ENCODE measurements around the gene CEACAM16.
"Not testable (repeated sequence)": the region's sequence is repeated elsewhere in the genome, so short reads cannot be mapped to it uniquely, and the experiment has no call there.

The CEACAM16 gene

DNA sequence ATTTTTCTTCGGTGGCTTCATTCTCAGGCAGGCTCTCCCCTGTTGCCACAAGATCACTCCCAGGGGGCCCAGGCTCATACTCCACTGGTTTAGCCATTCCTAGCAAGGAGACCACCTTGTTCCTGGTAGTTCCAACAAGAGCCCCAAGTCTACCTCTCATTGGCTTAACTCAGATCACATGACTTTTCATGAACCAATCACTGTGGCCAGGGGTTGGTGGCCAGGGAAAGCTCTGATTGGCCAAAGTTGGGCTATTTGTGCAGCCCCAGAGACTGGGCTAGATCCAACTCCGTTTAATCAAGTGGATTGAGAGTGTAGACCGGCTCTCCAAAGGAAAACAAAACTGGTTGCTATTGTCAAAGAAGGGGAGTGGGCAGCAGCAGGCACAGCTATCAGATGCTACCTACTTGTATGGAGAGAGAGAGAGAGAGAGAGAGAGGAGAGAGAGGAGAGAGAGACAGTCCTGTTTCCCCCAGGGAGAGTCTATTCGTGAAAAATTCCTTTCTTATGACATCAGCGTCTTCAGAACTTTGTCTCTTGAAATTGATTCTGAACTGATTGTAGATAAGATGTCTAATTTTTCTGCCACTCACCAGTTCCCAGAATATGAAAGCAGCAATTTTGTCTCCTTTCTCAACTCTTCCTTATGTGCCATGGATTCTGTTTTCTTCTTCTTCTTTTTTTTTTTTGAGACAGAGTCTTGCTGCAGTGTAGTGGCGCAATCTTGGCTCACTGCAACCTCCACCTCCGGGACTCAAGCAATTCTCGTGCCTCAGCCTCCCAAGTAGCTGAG is 21.7 kb upstream of the CEACAM16 start:
- DNase-seq = no peak

DNA sequence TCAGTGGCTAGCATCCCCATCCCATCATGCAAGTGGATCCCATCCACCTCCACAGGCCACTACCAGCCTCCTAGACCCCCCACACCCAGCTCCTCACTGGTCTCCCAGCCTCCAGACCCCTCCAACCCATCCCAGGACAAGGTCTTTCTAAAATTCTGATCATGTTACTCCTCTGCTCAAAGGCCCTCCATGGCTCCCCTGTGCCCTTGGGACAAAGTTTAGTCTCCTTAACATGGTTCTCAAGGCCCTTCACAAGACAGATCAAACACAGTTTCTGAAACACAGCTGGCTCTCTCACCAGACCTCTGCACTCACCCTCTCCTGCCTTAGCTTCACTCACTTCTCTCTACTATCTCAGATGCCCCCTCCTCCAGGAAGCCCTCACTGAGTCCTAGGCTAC is 18.4 kb upstream of the CEACAM16 start:
- DNase-seq = no peak

DNA sequence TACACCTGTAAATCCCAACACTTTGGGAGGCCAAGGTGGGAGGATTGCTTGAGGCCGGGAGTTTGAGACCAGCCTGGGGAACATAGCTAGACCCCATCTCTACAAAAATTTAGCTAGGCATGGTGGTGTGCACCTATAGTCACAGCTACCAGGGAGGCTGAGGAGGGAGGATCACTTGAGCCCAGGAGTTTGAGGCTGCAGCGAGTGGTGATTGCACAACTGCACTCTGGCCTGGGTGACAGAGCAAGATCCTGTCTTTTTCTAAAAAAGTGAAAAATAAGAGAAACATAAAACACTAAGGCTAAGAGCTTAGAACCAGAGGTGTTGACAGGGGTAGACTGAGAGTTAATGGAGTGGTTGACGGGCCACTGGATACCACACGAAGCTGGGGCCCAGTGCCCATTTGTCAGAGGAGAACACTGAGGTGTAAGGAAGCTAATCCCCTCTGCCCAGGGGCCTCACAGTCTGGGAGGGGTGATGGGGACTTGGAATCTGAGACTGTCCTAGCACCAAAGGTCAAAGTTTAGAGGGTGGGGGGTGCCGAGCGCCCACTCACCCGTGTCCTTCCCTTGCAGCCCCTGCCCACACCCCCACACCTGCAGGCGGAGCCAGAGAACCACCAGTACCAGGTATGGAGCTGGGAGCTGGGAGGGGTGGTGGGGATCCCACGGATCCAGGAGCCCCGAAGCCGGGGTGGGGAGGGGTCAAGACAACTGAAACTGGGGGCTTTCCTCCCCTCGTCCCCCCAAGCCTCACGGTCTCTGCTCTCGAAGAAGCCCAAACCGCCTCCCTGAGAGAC is 16.8 kb upstream of the CEACAM16 start:
- no peak for DNase-seq

GRCh38 chr19:44682807-44683206 is 16.1 kb upstream of the CEACAM16 start:
- DNase-seq = no peak

GRCh38 chr19:44683434-44684210 is 15.3 kb upstream of the CEACAM16 start:
- DNase-seq = no peak

DNA sequence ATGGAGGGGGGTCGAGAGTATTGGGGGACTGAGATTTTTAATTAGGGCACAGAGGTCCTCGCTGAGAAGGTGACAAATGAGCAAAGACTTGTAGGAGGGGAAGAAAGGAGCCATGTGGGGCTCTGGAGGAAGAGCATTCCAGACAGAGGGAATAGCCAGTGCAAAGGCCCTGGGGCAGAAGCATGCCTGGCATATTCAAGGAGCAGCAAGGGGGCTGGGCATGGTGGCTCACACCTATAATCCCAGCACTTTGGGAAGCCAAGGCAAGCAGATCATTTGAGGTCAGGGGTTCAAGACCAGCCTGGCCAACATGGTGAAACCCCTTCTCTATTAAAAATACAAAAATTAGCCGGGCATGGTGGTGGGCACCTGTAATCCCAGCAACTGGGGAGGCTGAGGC is 14.6 kb upstream of the CEACAM16 start:
- DNase-seq = not testable (repeated sequence)

DNA sequence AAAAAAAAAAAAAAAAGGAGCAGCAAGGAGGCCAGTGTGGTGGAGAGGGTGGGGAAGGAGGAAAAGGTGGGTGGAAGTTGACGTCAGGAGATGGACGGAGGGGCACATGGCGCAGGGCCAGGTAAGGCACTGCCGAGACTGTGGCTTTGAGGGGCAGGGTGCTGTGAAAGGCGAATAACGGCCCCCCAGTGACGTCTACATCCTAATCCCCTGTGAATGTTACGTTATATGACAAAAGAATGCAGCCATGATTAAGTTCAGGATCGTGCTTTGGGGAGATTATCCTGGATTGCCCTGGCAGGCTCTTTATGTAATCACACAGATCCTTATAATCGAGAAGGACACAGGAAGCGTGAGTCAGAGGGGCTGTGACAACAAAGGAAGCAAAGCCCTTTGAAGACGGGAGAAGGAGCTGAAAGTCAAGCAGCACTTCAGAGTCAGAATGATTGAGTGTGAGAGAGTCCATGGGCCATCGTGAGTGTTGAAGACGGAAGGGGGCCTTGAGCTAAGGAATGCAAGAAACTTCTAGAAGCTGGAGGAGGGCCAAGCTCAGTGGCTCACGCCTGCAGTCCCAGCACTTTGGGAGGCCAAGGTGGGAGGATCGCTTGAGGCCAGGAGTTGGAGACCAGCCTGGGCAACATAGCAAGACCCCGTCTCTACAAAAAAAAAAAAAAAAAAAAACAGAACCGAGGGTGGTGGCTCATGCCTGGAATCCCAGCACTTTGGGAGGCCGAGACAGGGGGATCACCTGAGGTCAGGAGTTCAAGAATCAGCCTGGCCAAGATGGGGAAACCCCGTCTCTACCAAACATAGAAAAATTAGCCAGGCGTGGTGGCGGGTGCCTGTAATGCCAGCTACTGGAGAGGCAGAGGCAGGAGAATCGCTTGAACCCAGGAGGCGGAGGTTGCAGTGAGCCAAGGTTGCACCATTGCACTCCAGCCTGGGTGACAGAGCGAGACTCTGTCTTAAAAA is 13.8 kb upstream of the CEACAM16 start:
- peak; percentile 7 for DNase-seq

DNA sequence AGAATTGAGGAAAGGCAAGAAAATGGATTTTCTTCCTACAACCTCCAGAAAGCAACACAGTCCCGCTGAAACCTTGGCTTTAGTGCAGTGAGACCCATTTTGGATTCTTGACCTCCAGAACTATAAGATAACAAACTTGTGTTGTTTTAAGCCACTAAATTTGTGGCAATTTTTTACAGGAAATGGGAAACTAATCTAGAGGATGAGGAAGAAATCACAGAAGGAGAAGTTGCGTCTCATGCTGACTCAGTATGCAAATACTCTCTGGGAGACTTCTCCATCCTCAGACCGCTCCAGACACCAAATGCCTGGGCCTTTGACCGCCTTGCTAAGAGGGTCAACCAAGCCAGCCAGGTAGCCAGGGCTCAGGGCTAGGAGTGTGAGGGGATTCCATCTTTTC is 13.1 kb upstream of the CEACAM16 start:
- no peak for DNase-seq

- DNase-seq = no peak
Measured at GRCh38 chr19:44686896-44687295, 12.1 kb upstream of the CEACAM16 start.

GRCh38 chr19:44687888-44688287 is 11.1 kb upstream of the CEACAM16 start:
- DNase-seq = no peak

- peak; percentile 75 for DNase-seq
Measured at GRCh38 chr19:44689290-44690130, 9.4 kb upstream of the CEACAM16 start.

- no peak for DNase-seq
Measured at GRCh38 chr19:44690131-44690440, 8.9 kb upstream of the CEACAM16 start.

- no peak for DNase-seq
Measured at GRCh38 chr19:44692379-44692721, 6.6 kb upstream of the CEACAM16 start.

- peak; percentile 32 for DNase-seq
Measured at GRCh38 chr19:44694184-44694579, 4.8 kb upstream of the CEACAM16 start.

- DNase-seq = no peak
Measured at GRCh38 chr19:44696939-44697669, 1.8 kb upstream of the CEACAM16 start.

- no peak for DNase-seq
Measured at GRCh38 chr19:44697670-44698034, 1.3 kb upstream of the CEACAM16 start.

GRCh38 chr19:44700547-44700946 is 1.6 kb downstream of the CEACAM16 start:
- DNase-seq = no peak

DNA sequence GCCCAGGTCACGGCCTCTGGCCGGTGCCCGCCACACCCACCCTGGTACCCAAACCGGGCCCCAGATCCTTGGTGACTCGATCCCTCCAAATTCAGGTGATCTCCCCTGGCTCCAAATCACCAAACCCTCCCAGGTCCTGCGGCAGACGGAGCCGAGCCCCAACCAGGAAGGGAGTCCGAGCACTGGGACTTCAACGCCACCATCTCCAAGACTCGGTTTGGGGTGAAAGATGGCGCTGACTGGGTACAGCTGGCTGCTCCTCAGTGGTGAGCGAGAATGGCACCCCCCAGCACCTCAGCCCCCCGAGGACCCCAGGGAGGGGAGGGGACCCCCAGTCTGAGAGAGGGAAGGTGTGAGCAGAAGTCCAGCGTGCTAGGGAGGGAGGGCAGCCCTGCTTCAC is 2.3 kb downstream of the CEACAM16 start:
- DNase-seq = no peak

GRCh38 chr19:44702551-44703176 is 3.7 kb downstream of the CEACAM16 start:
- no peak for DNase-seq

GRCh38 chr19:44703336-44704078 is 4.6 kb downstream of the CEACAM16 start:
- DNase-seq = no peak
